Right ventricle myocardium superior (tissue), 1 donor: ENCODE data around the gene HES2. TPM values are rescaled to one million over a fixed set of nuclear protein-coding genes. Genes with fewer than 3 reads are reported as not detected.
A peak's percentile ranks its signal among the peaks of the same experiment; 100 is the strongest.
"Not testable (repeated sequence)": the region's sequence is repeated elsewhere in the genome, so short reads cannot be mapped to it uniquely, and the experiment has no call there.

Source experiments
- ATAC-seq: fragments of 200-7000 bp; cut with Tn5 transposase; one replicate; pipeline ENCODE4 v1.9.1; 2020; ENCODE audit warnings: mild to moderate bottlenecking; ENCODE audit not compliant: poor library complexity
- DNase-seq: peaks from one replicate; pipeline ENCODE4 v3.0.0-alpha.2; 2020
- intact Hi-C: fragments of 100-400 bp; cut with DNase I; formaldehyde crosslinking; loops from one replicate; pipeline ENCODE4 v1.11.2; 2022
- total RNA-seq: library from RNA; stranded (reverse); fragmentation: NEBNext Ultra II Directional; extraction: Animal tissue kit (Norgen Biotek cat#: 25700); gene quantifications from one replicate; pipeline ENCODE4 v1.2.1, GENCODE V29; 2021
- donor health status: DM: no; HTN: yes; CAD: no; lungs with severe emphysema.

The HES2 gene
- total RNA-seq, 1 donor from 2014 or later: not detected

DNA sequence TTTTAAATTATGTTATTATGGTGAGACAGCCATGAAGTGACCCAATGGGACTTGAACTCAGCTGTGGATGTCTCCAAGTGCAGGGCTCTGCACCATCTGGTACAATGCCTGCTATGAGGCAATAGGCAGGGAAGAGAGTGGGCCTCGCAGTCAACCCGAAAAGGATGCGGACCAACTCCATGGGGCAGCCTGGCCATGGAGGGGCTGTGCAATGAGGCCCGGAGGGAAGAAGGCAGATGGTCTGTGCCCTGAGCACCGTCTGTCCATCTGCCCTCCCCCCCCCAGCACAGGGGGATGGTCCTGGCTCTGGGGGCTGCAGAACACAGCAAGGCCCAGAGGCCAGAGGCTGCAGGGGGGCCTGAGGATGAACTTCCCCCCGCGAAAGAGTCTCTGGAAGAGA lies 21.9 kb upstream of the HES2 start:
- intact Hi-C loops: no loop called here
- no peak for ATAC-seq

DNA sequence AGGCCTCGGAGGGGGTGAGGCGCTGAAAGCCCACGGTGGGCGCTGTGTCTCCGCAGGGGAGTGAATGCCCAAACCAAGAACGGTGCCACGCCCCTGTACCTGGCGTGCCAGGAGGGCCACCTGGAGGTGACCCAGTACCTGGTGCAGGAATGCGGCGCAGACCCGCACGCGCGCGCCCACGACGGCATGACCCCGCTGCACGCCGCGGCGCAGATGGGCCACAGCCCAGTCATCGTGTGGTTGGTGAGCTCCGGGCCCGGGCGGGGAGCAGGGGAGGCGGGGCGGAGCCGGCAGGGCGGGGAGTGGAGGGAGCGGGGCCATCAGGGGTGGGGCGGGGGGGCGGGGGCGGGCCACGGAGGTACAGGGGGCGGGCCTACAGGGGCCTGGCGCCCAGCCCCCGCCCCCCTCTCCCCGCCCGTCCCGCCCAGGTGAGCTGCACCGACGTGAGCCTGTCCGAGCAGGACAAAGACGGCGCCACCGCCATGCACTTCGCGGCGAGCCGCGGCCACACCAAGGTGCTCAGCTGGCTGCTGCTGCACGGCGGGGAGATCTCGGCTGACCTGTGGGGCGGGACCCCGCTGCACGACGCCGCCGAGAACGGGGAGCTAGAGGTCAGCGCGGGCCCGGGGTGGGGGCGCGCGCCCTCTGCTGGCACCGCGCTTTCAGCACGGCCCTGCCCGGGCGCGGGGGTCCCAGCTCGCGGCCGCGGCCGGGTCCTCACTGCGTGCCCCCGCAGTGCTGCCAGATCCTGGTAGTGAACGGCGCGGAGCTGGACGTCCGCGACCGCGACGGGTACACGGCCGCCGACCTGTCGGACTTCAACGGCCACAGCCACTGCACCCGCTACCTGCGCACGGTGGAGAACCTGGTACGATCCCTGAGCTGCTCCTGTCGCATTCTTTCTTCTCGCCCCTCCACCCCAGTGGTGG lies 20.7 kb upstream of the HES2 start:
- DNase-seq (no peak), ATAC-seq (peak; percentile 31)
- intact Hi-C loops: no loop called here

More for the DNA sequence above, 21.9 kb upstream of the HES2 start:
- no peak for DNase-seq

DNA sequence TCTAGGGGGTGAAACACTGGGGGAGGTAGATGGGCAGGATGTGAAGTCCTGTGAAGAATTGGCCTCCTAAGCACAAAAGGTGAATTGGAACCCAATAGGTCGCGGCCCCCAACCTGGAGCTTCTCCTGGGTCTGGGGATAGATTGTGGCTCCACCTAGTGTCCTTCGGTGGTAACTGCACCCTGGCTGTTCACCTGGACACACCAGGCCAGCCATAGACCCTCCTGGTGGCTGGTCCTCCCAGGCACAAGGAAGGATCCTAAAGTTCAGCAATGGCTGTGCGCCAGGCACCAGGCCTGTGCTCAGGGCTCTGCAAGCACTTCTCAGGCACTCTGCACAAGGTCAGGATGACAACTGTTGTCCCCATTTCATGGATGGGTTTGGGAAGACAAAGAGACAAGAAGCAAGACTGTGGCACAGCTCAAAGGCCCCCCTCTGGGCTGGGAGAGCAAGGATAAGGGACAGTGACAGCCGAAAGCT lies 18.4 kb upstream of the HES2 start:
- DNase-seq (no peak), ATAC-seq (peak; percentile 82)

DNA sequence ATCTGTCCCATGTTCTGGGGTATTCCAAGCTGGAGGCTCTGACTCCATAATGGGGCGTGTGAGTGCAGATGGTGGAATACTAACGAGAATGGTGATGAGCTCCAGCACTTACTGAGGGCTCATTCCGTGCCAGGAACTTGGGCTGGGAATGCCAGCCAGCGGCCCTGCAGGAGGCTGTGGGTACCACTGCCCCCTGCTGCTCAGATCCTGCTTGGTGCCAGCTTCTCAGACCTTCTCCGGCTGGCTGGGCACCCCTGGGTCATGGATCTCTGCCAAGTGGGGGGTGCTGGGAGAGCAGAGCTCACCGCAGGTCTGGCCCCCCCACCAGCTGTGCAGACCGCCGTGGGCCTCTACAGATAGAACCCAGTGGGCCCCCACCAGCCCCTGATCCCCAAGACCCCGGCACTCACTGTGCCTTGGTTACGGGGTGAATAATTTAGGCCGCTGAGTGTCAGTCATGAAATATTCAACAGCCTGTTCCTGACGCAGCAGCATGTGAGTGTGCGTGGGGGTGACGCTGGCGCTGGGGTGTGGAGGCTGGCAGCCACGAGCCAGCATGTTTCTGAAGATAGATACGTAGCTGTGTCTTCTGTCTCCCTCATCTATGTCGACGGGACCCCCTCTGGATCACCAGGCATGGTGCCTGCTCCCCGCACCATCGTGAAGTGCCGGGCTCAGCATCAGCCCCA lies 17.4 kb upstream of the HES2 start:
- intact Hi-C loops, DNase-seq: not testable (repeated sequence)
- ATAC-seq: peak; percentile 56

More for the DNA sequence above, 18.4 kb upstream of the HES2 start:
- intact Hi-C loops: no loop called here

DNA sequence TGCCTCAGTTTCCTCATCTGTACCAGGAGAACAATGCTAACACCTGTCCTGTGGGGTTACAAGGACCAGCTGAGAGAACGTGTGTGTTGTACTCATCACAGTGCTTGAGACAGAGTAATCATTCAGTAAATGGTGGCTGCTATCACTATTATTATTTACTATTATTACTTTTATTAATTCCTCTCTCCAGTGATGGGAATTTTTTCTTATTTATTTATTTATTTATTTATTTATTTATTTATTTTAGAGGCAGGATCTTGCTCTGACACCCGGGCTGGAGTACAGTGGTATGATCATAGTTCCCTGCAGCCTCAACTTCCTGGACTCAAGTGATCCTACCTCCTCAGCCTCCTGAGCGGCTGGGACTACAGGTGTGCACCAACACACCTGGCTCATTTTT lies 16.6 kb upstream of the HES2 start:
- ATAC-seq, intact Hi-C loops: not testable (repeated sequence)

DNA sequence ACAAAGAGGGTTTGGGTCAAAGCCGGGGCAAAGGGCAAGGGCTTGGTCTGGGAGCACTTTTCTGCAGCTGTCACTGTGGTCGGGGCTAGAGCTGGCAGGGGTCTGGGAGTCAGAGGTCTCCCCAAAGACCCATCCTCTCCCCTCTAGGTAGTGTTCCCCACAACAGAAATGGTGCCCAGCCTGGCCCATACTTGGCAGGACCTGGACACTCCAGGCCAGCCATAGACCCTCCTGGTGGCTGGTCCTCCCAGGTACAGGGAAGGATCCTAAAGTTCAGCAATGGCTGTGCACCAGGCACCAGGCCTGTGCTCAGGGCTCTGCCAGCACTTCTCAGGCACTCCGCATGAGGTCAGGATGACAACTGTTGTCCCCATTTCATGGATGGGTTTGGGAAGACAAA lies 15.8 kb upstream of the HES2 start:
- intact Hi-C loops: no loop called here
- ATAC-seq: no peak
- no peak for DNase-seq

More for the DNA sequence above, 16.6 kb upstream of the HES2 start:
- not testable (repeated sequence) for DNase-seq

DNA sequence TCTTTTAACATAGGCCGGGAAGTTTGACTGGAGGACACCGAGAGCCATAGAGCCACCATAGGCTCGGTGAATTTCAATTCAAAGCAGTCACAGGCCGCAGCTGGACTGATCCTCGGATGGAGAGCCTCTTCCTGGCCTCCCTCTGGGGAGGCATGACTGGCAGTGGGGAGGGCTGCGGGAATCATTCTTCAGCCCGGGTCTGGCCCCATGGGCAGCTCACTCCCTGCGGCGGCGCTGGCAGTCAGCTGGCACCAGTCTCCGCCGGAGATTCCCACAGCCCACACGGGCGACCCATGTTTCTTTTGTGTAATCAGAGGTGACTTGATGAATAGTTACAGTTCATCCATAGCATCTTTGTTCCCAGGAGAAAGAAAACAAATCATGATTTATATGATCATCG lies 15.4 kb upstream of the HES2 start:
- intact Hi-C loops: no loop called here
- no peak for ATAC-seq

DNA sequence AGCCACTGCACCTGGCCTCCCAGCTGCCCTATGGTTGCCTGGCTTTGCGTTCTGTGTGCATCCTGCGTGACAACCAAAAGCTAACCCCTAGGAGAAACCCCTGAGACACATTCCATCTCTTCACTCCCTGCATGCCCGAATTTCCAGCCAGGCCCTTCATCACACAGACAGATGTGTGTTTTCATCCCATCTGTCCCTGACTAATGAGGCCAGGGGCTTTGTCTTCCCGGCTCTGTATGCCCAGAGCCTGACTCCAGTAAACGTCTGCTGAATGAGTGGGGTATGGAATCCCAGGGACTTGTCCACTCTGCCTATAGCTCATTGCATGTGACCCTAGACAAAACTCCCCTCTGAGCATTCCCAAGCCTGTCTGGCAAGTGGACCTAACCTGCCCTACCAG lies 14.5 kb upstream of the HES2 start:
- DNase-seq (no peak), ATAC-seq (no peak)
- intact Hi-C loops: no loop called here

More for the DNA sequence above, 15.4 kb upstream of the HES2 start:
- no peak for DNase-seq

DNA sequence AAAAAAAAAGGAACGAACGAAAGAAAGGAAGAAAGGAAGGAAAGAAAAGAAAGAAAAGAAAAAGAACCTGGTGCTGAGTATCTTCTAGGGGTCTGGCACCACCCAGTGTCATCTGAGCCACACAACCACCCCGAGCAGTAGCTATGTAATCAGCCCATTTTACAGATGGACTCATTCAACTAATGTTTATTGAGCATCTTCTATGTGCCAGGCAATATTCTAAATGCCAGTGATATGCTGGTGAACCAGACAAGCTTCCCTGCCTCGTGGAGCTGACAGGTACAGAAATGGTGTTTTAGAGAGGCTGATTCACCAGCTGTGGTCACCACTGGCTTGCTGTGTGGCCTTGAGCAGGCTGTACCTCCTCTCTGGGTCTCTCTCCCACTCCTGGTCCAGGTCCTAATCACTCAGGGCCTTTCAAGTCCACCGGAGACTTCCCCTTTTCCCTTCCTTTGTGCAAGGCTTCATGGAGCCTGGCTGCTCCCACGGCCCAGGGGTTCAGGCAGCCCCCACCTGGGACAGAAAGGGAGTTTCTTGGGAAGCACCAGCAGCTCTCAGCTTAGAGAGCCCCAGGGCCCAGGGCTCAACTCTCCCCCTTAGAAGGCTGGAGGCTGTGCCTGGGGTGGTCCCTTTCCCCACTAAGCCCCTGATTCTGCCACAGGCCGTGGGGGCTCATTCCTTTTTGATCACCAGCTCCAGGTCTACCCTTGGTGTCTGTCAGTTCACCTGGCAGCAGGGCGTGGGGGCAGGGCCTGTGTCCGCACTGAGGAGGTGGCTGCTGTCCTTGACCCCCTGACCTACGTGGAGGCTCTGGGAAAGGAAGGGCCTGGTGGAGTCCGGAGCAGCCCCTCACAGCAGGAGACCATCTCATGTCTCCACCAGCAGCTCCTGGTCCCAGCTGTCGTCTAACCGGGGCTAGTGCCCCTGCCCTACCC lies 12.2 kb upstream of the HES2 start:
- ATAC-seq, intact Hi-C loops, DNase-seq: not testable (repeated sequence)

DNA sequence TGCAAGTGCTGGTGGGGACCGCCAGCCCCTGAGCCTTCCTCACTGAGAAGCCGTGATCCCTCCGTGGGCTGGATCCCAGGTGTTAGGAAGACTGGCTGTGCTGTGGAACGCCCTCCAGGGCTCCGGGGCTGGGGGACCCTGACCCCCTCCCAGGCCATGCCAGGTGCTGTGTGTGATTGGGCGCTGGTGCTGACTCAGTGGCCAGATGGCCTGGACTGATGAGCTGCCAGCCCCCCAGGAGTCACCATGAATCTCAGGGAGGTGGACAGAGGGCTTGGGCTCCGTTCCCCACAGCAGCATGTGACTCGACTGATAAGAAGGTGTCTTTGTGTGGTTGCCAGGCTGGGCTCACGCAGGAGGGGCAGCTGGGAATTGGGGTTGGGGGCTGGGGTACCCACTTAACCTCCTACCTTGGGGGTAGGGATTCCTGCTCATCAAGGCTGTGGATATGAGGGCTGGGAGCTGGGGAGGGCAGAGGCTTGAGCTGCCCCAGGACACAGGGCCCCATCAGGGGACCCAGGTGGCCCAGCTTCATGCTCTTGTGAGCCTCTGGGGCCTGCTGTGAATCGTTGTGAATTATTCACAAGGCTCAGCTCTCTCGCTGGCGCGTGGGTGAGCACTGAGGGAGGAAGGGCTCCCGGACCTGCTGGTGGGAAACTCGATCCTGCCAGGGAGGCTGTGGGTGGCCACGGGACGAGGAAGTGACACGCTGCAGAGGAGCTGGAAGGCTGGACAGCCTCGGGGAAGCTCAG lies 10.1 kb upstream of the HES2 start:
- DNase-seq, intact Hi-C loops: not testable (repeated sequence)
- ATAC-seq: peak; percentile 21

DNA sequence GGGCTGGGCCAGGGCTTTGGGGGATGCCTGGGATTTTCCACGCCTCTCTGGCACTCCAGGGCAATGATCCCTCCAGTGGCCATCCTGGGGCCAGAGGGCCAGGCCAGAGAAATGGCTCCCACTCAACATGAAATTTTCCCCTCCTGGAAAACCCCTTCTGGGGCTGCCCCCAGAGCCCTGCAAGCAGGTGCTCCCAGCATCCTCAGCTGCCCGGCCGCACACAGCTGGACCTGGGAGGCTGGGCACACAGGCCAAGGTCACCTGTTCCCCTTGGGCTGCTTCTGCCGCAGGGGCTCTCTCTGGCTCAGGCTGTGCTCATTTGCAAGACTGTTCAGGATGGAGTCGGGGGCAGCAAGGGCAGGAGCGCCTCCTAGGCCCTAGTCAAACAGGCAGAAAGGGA lies 8.7 kb upstream of the HES2 start:
- intact Hi-C loops, DNase-seq, ATAC-seq: not testable (repeated sequence)

DNA sequence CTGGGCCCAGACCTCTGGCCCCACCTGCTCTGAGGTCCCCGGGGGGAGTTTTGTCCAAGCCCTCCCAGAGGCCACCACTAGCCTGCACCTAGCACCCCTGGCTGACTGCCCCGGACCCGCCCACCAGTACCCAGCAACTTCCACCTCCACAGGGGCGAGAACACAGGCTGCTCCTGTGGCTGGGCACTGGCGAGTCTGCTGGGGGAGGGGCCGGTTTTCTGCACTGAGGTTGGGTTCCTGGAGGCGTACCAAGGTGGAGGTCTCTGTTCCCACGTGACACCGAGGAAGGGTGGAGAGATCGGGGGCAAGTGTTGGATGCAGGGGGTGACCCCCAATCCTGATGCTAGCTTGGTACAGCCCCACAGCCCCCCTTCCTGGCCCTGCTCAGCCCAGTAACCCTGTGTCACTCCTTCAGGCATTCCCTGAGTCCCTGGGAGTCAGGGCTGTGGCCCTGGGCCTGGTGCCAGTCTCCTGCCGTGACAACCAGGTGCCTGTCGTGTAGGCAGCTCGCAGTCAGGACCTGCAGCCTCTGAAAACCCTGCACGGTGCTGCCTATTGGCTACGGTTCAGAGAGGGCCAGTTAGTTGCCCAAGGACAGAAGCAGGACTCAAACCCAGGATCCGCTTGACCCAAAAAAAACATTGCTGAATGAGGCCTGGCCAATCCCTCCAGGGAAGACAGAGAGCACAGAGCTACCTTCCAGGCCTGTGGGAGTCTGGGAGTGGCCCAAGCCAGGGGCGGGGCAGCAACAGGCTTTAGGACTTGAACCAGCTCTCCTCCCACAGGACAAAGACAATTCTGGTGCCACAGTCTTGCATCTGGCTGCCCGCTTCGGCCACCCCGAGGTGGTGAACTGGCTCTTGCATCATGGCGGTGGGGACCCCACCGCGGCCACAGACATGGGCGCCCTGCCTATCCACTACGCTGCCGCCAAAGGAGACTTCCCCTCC lies 8.0 kb upstream of the HES2 start:
- intact Hi-C loops: no loop called here
- ATAC-seq (no peak), DNase-seq (no peak)

DNA sequence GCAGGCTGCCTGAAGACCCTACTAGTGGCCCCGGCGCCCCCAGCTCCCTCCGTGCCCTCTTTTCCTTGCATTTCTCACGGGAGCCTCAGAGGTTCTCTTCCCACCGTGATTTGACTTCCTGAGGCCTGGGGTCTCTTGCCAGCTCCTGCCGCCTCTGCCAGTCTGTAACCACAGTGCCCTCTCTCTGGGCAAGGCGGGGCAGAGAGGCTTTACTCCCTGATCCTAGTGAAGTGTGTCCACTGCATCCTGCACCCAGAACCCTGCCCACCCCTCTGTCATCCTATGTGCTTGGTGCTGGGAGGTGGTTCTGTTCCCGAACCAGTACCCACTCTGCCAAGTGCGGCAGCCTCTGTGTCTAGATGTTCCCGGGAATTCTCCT lies 7.2 kb upstream of the HES2 start:
- DNase-seq (no peak), ATAC-seq (no peak)
- intact Hi-C loops: no loop called here

DNA sequence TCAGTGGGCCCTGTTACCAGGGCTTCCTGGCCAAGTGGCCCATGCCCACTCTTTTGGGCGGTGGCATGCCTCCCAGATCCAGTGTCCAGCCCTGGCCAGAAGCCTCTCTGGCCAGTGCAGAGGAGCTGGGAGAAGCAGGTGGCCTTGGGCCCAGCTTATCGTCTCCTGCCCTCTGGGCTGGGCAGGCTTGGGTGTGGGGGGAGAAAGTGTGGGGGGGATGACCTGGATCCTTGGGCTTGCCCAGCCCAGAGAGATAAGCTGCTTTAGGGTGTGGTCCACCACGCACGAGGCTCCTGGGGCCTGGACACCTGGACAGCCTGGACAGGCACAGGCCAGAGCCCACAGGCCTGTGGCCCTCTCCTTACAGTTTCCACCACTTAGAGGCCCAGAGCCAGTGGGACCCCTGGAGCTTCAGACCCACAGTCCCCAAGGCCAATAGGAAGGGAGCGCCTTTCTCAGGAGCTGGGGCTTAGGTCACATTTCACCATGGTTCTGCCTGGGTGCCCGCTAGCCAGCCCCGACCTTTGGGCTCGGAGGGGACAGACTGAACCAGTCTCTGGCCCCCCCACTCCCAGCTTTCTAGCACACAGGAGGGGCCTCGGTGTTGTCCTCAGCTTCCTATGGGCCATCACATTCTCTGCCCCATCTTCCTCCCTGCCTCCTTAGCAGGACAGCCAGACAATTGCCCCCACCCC lies 6.7 kb upstream of the HES2 start:
- intact Hi-C loops: no loop called here

DNA sequence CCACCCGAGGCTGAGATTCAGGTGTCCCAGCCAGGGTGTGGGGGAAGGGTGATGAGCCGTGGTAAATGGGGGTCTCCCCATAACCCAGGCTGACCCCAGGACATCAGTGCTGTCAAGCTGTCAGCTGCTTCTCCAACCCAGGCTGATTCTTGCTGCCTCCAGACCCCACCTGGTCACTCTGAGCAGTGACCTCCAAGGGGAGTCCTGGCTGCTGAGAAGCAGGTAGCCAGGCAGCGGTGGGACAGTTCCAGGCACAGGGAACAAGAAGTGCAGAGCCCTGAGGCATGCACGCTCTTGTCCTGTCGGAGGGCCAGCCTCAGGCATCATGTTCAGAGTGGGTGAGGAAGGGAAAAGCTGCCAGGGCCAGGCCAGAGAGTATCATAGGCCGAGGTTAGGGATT lies 5.9 kb upstream of the HES2 start:
- intact Hi-C loops: no loop called here
- no peak for ATAC-seq
- DNase-seq: no peak

More for the DNA sequence above, 6.7 kb upstream of the HES2 start:
- no peak for DNase-seq
- no peak for ATAC-seq
